Esophagus muscularis mucosa (tissue), 4 donors: Measurements from ENCODE around the gene PBX4. TPM values are rescaled to one million over a fixed set of nuclear protein-coding genes. Genes with fewer than 3 reads are reported as not detected.

Source experiments
- DNase-seq: peaks from one replicate; pipeline ENCODE4 v3.0.0-alpha.2; 2017; ENCODE audit errors: extremely low spot score
- H3K27ac ChIP-seq, 4 donors: fragments of 200-600 bp; sonication (generic); replicated peaks in 1 of 4; 1 replicate in 3 of 4; 2 replicates in 1 of 4; pipeline ENCODE4 v1.5.1; 2016 to 2019; ENCODE audit warnings: mild to moderate bottlenecking in 1 of 4
- H3K27me3 ChIP-seq, 4 donors: fragments of 200-600 bp; sonication (generic); one replicate each; pipeline versions ENCODE4 v1.5.1 to v1.6.0; 2016 to 2019
- H3K36me3 ChIP-seq, 4 donors: fragments of 200-600 bp; sonication (generic); one replicate each; pipeline ENCODE4 v1.5.1; 2016 to 2019
- H3K4me1 ChIP-seq, 4 donors: fragments of 200-600 bp; sonication (generic); one replicate each; pipeline ENCODE4 v1.5.1; 2016 to 2019
- H3K4me3 ChIP-seq, 4 donors: fragments of 200-600 bp; sonication (generic); 1 replicate in 2 of 4; 2 replicates in 2 of 4; pipeline ENCODE4 v1.5.1; 2016 to 2019; ENCODE audit warnings: mild to moderate bottlenecking in 4 of 4, moderate library complexity in 1 of 4
- H3K9me3 ChIP-seq, 4 donors: fragments of 200-600 bp; sonication (generic); 1 replicate in 3 of 4; 2 replicates in 1 of 4; pipeline ENCODE4 v1.5.1; 2016 to 2019
- EP300 ChIP-seq: sonication (generic); formaldehyde crosslinking; IDR thresholded peaks from one replicate; pipeline ENCODE4 v1.6.1; 2017; ENCODE audit warnings: antibody characterized with exemption
- POLR2A ChIP-seq: fragments of 450-650 bp; IDR thresholded peaks from one replicate; pipeline ENCODE4 v1.6.1; 2017; ENCODE audit warnings: antibody characterized with exemption, moderate library complexity, mild to moderate bottlenecking, low read depth
- POLR2AphosphoS5 ChIP-seq, 2 donors: sonication (generic); formaldehyde crosslinking; IDR thresholded peaks; one replicate each; pipeline ENCODE4 v1.6.1; 2017; ENCODE audit warnings: antibody characterized with exemption in 2 of 2
- WGBS: methylation state at CpG from one replicate; pipeline ENCODE4 v1.1.5; 2018; 5-methylcytosine and 5-hydroxymethylcytosine counted together
- intact Hi-C: fragments of 100-400 bp; cut with DNase I; formaldehyde crosslinking; loops from one replicate; pipeline ENCODE4 v1.15.1; 2023
- total RNA-seq, 4 donors: library from RNA; depleted of rRNA; stranded (reverse); fragments of >200 nt; gene quantifications; one replicate each; pipeline versions ENCODE4 v1.1.0 to v1.2.1, GENCODE V29; 2016
- TF ChIP-seq, protein P1 (sequence below), 3 experiments: fragments of 200-600 bp in 2 of 3; fragments of 450-650 bp in 1 of 3; sonication (generic) in 2 of 3; IDR thresholded peaks; one replicate each; pipeline ENCODE4 v1.5.1; 2017 to 2019; ENCODE audit warnings: antibody characterized with exemption in 3 of 3, mild to moderate bottlenecking in 2 of 3, moderate library complexity in 1 of 3

Gene PBX4
- total RNA-seq, 4 donors from 2014 or later, result 0.66 to 3.7 (median 0.98) TPM; not detected in 1

DNA sequence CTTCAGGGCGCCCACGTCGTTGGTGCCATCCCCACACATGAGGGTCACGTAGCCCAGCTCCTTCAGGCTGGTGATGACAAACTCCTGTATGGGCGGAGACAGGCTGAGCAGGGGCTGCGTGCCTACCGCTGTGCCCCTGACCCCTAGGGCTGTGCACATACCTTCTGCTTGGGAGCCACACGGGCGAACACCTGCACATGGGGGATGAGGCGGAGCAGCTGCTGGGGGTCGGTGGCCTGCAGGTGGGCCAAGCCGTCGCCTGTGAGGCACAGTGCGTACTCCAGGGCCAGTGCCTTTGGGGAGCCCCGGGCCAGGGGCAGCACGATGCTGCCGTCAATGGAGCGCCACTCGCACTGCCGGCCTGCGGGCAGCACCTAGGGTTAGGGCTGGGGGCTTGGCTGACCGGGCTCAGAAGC, 31.1 kb upstream of the PBX4 start:
- TF ChIP-seq EP300 (no peak), POLR2AphosphoS5 (IDR thresholded peaks at IDR 0.05) (no peak), POLR2A (no peak)
- TF ChIP-seq, protein P1, sequence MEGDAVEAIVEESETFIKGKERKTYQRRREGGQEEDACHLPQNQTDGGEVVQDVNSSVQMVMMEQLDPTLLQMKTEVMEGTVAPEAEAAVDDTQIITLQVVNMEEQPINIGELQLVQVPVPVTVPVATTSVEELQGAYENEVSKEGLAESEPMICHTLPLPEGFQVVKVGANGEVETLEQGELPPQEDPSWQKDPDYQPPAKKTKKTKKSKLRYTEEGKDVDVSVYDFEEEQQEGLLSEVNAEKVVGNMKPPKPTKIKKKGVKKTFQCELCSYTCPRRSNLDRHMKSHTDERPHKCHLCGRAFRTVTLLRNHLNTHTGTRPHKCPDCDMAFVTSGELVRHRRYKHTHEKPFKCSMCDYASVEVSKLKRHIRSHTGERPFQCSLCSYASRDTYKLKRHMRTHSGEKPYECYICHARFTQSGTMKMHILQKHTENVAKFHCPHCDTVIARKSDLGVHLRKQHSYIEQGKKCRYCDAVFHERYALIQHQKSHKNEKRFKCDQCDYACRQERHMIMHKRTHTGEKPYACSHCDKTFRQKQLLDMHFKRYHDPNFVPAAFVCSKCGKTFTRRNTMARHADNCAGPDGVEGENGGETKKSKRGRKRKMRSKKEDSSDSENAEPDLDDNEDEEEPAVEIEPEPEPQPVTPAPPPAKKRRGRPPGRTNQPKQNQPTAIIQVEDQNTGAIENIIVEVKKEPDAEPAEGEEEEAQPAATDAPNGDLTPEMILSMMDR (IDR thresholded peaks at IDR 0.05), result no peak
- Histone ChIP-seq H3K9me3 (no peaks in the 10 kb centered on the region), H3K27ac (no peak overlapping the region), H3K27me3 (no peaks in the 10 kb centered on the region), H3K4me1 (no peaks in the 10 kb centered on the region), H3K4me3 (no peak overlapping the region), H3K36me3 (peaks cover 73 to 100% (median 97%) of the 10 kb centered on the region in 4 donors)
- no peak for DNase-seq
- intact Hi-C loops, result no loop called here
- WGBS, result 87% methylated on average over 14 of the region's 22 CpGs

DNA sequence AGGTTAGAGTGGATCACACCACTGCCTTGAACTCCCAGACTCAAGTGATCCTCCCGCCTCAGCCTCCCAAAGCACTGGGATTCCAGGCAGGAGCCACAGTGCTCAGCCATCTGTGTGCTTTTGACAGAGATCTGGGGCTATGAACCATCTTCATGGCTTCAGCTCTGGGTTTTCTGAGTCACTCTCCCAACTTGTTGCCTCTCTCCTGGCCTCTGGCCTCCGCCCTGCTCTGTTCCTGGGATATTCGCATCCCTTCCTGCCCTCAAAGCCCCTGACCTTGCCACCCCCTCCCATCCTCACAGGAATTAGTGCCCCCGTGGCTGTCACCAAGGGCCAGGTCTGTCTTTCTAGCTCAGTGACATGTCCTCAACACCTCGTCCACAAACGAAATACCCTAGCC, 30.7 kb upstream of the PBX4 start:
- no peak overlapping the region for H3K27ac ChIP-seq
- TF ChIP-seq, protein P1 (IDR thresholded peaks at IDR 0.05), result no peak
- TF ChIP-seq POLR2A (no peak), EP300 (no peak), POLR2AphosphoS5 (IDR thresholded peaks at IDR 0.05) (no peak)
- H3K27me3 ChIP-seq, result no peaks in the 10 kb centered on the region
- peaks cover 0 to 2% (median under 1%) of the 10 kb centered on the region in 4 donors for H3K4me1 ChIP-seq
- 89% methylated on average over 6 of the region's 6 CpGs for WGBS
- peaks cover 69 to 100% (median 95%) of the 10 kb centered on the region in 4 donors for H3K36me3 ChIP-seq
- intact Hi-C loops, result no loop called here
- no peak for DNase-seq
- H3K4me3 ChIP-seq, result no peak overlapping the region
- H3K9me3 ChIP-seq, result no peaks in the 10 kb centered on the region

DNA sequence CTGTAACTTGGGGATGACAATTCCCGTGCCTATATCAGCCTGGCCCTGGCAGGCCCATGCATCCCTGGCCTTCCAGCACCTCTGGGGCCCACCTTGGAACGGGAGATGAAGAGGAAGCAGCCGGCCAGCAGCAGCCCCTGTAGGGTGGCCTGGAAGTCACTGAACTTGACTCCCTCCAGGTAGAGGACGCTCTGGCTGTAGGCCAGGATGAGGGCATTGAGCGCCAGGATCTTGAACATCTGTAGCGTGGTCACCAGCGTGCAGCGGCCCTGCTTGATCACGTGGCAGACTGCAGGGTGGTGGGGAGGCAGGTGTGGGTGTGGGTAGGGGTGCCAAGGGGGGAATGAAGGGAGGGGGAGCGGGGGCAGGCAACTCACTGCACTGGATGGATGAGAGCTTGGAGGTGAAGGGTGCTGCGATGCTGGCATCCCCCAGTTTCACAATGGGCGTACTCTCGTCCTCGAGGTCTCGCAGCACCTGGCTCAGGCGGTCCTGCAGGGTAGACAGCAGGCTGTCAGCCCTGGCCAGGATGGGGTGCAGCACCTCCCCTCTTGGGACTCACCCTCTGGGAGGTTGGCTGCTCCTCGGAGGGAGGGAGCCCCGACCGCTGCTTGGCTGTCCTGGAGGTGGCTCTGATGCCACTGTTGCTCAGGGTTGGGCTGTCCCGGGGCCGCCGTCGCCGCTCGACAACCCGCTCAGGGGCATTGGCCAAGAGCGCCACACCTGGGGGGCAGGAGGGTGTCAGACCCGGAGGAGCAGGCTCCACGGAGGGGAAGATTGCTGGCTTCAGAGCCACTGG, 28.7 kb upstream of the PBX4 start:
- peaks cover 51 to 80% (median 76%) of the 10 kb centered on the region in 4 donors for H3K36me3 ChIP-seq
- H3K9me3 ChIP-seq, result no peaks in the 10 kb centered on the region
- intact Hi-C loops, result no loop called here
- no peak overlapping the region for H3K27ac ChIP-seq
- H3K27me3 ChIP-seq, result no peaks in the 10 kb centered on the region
- no peak overlapping the region for H3K4me3 ChIP-seq
- 87% methylated on average over 22 of the region's 29 CpGs for WGBS
- TF ChIP-seq POLR2A (no peak), POLR2AphosphoS5 (IDR thresholded peaks at IDR 0.05) (no peak), EP300 (no peak)
- TF ChIP-seq, protein P1 (IDR thresholded peaks at IDR 0.05), result no peak
- peaks cover 15 to 20% (median 17%) of the 10 kb centered on the region in 4 donors for H3K4me1 ChIP-seq
- no peak for DNase-seq

DNA sequence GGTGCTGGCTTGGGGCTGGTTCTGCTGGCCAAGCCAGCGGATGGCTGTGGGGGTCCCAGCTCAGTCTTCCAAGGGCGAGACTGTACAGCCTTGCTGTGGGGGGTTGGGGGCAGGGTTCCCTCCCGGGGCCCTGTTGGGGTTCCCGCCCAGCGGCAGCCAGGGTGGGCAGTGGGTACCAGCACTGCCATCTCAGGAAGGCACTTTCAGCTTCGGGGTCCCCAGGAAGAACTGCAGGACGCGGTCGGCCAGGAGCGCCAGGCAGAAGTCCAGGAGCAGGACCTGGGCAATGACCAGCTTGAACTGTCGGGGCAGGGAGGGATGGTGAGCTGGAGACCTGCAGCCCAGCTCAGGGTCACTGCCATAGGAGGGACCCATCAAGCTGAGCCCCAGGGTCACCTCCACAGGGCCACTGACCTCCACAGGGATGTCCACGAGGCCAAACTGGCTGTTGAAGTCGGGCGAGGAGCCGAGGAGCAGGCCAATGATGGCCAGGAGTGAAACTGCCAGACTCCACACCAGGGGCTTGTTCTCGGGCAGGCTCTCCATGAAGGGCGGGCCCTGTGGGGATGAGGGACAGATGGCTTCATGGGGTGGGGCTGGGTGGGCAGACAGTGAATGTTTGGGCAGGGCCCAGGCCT, 26.9 kb upstream of the PBX4 start:
- H3K36me3 ChIP-seq, result peaks cover 38 to 62% (median 57%) of the 10 kb centered on the region in 4 donors
- WGBS, result 90% methylated on average over 12 of the region's 17 CpGs
- H3K27ac ChIP-seq, result no peak overlapping the region
- DNase-seq, result no peak
- intact Hi-C loops, result no loop called here
- TF ChIP-seq EP300 (no peak), POLR2AphosphoS5 (IDR thresholded peaks at IDR 0.05) (no peak), POLR2A (no peak)
- TF ChIP-seq, protein P1 (IDR thresholded peaks at IDR 0.05), result no peak
- H3K9me3 ChIP-seq, result no peaks in the 10 kb centered on the region
- peaks cover 15 to 20% (median 17%) of the 10 kb centered on the region in 4 donors for H3K4me1 ChIP-seq
- H3K27me3 ChIP-seq, result no peaks in the 10 kb centered on the region
- H3K4me3 ChIP-seq, result no peak overlapping the region
